Chondrocyte (in vitro differentiated cells): Measurements from ENCODE around the gene DNA2. TPM values are rescaled to one million over a fixed set of nuclear protein-coding genes. Genes with fewer than 3 reads are reported as not detected.
"Not testable (repeated sequence)": the region's sequence is repeated elsewhere in the genome, so short reads cannot be mapped to it uniquely, and the experiment has no call there.

Source experiments
- DNase-seq: peaks from one replicate; pipeline ENCODE4 v3.0.0; 2021; ENCODE audit warnings: mixed read lengths, low spot score
- H3K27ac Mint-ChIP-seq: one replicate; pipeline ENCODE4 v1.8.0; 2021; ENCODE audit warnings: mild to moderate bottlenecking, moderate library complexity, mixed read lengths; ENCODE audit not compliant: unreplicated experiment
- H3K27me3 Mint-ChIP-seq: 2 replicates; pipeline ENCODE4 v1.8.0; 2021; ENCODE audit warnings: low read depth, mixed read lengths
- H3K36me3 Mint-ChIP-seq: 2 replicates; pipeline ENCODE4 v1.8.0; 2021; ENCODE audit warnings: low read depth, mixed read lengths
- H3K4me1 Mint-ChIP-seq: 2 replicates; pipeline ENCODE4 v1.8.0; 2021; ENCODE audit warnings: low read depth, mild to moderate bottlenecking, mixed read lengths
- H3K4me3 Mint-ChIP-seq: one replicate; pipeline ENCODE4 v1.8.0; 2021; ENCODE audit warnings: mild to moderate bottlenecking, moderate library complexity, mixed read lengths; ENCODE audit not compliant: unreplicated experiment
- H3K9me3 Mint-ChIP-seq: 2 replicates; pipeline ENCODE4 v1.8.0; 2021; ENCODE audit warnings: low read depth, mixed read lengths
- total RNA-seq: library from RNA; stranded (reverse); gene quantifications from 3 replicates; pipeline ENCODE4 v1.2.1, GENCODE V29; 2021
- TF ChIP-seq, protein P1 (sequence below): fragments of 200-600 bp; sonication (generic); IDR thresholded peaks from 2 replicates; pipeline ENCODE4 v1.5.0; 2021; ENCODE audit warnings: antibody characterized with exemption, mild to moderate bottlenecking, moderate library complexity

Gene DNA2
- total RNA-seq, 1 donor from 2014 or later: 6.8 TPM

GRCh38 chr10:68470300-68470699 lies 1.5 kb downstream of the DNA2 start:
- no peaks in the 10 kb centered on the region for H3K27me3 Mint-ChIP-seq
- H3K36me3 Mint-ChIP-seq: no peaks in the 10 kb centered on the region
- DNase-seq: no peak
- H3K4me3 Mint-ChIP-seq: peak overlapping the region; percentile 99
- H3K27ac Mint-ChIP-seq: no peak overlapping the region
- TF ChIP-seq, protein P1, sequence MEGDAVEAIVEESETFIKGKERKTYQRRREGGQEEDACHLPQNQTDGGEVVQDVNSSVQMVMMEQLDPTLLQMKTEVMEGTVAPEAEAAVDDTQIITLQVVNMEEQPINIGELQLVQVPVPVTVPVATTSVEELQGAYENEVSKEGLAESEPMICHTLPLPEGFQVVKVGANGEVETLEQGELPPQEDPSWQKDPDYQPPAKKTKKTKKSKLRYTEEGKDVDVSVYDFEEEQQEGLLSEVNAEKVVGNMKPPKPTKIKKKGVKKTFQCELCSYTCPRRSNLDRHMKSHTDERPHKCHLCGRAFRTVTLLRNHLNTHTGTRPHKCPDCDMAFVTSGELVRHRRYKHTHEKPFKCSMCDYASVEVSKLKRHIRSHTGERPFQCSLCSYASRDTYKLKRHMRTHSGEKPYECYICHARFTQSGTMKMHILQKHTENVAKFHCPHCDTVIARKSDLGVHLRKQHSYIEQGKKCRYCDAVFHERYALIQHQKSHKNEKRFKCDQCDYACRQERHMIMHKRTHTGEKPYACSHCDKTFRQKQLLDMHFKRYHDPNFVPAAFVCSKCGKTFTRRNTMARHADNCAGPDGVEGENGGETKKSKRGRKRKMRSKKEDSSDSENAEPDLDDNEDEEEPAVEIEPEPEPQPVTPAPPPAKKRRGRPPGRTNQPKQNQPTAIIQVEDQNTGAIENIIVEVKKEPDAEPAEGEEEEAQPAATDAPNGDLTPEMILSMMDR: no peak
- peaks cover 23% of the 10 kb centered on the region for H3K4me1 Mint-ChIP-seq
- H3K9me3 Mint-ChIP-seq: no peaks in the 10 kb centered on the region

GRCh38 chr10:68469838-68470237 lies 1.9 kb downstream of the DNA2 start:
- Mint-ChIP-seq H3K4me1 (peaks cover 23% of the 10 kb centered on the region), H3K27ac (no peak overlapping the region), H3K27me3 (no peaks in the 10 kb centered on the region), H3K9me3 (no peaks in the 10 kb centered on the region), H3K36me3 (no peaks in the 10 kb centered on the region), H3K4me3 (no peak overlapping the region)
- TF ChIP-seq, protein P1: no peak
- DNase-seq: no peak

GRCh38 chr10:68464729-68465128 lies 7.0 kb downstream of the DNA2 start:
- not testable (repeated sequence) for H3K9me3 Mint-ChIP-seq

DNA sequence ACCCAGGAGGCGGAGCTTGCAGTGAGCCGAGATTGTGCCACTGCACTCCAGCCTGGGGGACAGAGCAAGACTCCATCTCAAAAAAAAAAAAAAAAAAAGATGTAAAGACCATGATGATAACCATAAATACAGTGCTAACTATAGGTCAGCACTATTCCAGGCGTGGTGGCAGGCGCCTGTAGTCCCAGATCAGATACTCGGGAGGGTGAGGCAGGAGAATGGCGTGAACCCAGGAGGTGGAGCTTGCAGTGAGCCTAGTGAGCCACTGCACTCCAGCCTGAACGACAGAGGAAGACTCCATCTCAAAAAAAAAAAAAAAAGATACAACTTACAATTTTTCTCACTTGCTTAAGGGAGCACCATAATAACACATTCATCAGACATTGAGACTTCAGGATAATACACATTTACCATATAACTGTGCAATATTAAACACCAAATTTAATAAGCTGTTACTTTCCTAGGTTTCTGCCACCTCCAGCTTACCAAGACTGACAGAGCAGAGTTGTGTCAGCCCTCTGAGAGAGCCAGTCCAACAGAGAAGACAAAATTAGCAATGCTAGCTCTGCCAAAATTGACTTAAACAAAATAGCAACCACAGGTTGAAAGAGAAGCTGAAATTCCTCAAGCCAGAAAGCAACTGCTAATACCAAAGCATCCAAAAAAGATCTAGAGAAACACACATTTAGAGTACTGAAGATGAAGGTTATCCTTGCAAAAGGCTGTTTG lies 8.2 kb downstream of the DNA2 start:
- no peak overlapping the region for H3K27ac Mint-ChIP-seq

More at GRCh38 chr10:68464729-68465128, 7.0 kb downstream of the DNA2 start:
- not testable (repeated sequence) for H3K27me3 Mint-ChIP-seq, H3K27ac Mint-ChIP-seq, H3K4me1 Mint-ChIP-seq, H3K36me3 Mint-ChIP-seq, H3K4me3 Mint-ChIP-seq, DNase-seq

GRCh38 chr10:68462536-68462935 lies 9.2 kb downstream of the DNA2 start:
- Mint-ChIP-seq H3K4me1 (no peaks in the 10 kb centered on the region), H3K36me3 (peaks cover 5% of the 10 kb centered on the region), H3K4me3 (no peak overlapping the region), H3K27ac (no peak overlapping the region), H3K9me3 (no peaks in the 10 kb centered on the region), H3K27me3 (no peaks in the 10 kb centered on the region)
- DNase-seq: no peak
- TF ChIP-seq, protein P1: no peak

More for the DNA sequence above, 8.2 kb downstream of the DNA2 start:
- TF ChIP-seq, protein P1: no peak
- Mint-ChIP-seq H3K4me3 (no peak overlapping the region), H3K4me1 (no peaks in the 10 kb centered on the region), H3K36me3 (peaks cover 5% of the 10 kb centered on the region), H3K27me3 (no peaks in the 10 kb centered on the region), H3K9me3 (no peaks in the 10 kb centered on the region)
- DNase-seq: no peak

DNA sequence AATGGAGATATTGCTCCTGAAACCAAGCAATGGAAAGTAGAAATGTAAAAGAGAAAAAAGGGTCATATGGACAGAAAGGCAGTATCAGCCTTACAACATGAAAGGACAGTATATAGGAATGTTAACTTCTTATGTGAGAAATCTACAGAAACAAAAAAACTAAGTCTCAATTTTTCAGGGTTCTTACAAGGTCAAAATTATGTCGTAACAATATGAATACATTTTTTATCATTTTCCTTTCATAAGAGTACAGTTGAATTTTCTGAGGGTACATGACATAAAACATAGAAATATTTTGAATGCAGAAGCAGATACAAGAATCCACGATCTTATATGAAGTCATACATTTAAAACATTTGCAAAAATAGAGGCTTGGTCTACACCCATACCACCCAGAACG lies 10.7 kb downstream of the DNA2 start:
- no peak overlapping the region for H3K4me3 Mint-ChIP-seq
- no peaks in the 10 kb centered on the region for H3K9me3 Mint-ChIP-seq
- DNase-seq: no peak
- TF ChIP-seq, protein P1: no peak
- H3K27ac Mint-ChIP-seq: no peak overlapping the region
- H3K4me1 Mint-ChIP-seq: no peaks in the 10 kb centered on the region
- H3K36me3 Mint-ChIP-seq: peaks cover 6% of the 10 kb centered on the region
- H3K27me3 Mint-ChIP-seq: no peaks in the 10 kb centered on the region

DNA sequence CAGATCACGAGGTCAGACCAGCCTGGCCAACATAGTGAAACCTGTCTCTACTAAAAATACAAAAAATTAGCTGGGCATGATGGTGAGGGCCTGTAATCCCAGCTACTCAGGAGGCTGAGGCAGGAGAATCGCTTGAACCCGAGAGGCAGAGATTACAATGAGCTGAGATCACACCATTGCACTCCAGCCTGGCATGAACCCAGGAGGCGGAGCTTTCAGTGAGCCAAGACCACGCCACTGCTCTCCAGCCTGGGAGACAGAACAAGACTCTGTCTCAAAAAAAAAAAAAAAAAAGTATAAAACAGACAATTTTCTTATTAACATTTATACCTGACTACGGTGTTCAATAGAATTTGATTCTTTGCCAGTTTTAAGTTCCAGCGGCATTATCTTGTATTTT lies 22.1 kb downstream of the DNA2 start:
- H3K27ac Mint-ChIP-seq, H3K9me3 Mint-ChIP-seq, H3K36me3 Mint-ChIP-seq, DNase-seq, H3K4me3 Mint-ChIP-seq, H3K27me3 Mint-ChIP-seq, H3K4me1 Mint-ChIP-seq: not testable (repeated sequence)
